Activated CD4-positive, alpha-beta T cell treated with anti-CD3 and anti-CD28 coated beads, Interleukin-2, Interleukin-6, amounts not matched to agents 100 ng/mL and 50 ng/mL, durations not matched to agents 16 hours and 8 hours (primary cell): ENCODE data around the gene STX5.
"Not testable (repeated sequence)": the region's sequence is repeated elsewhere in the genome, so short reads cannot be mapped to it uniquely, and the experiment has no call there.

Experiments used
- DNase-seq: peaks from one replicate; pipeline ENCODE4 v3.0.0-alpha.2; 2020

The STX5 gene

DNA sequence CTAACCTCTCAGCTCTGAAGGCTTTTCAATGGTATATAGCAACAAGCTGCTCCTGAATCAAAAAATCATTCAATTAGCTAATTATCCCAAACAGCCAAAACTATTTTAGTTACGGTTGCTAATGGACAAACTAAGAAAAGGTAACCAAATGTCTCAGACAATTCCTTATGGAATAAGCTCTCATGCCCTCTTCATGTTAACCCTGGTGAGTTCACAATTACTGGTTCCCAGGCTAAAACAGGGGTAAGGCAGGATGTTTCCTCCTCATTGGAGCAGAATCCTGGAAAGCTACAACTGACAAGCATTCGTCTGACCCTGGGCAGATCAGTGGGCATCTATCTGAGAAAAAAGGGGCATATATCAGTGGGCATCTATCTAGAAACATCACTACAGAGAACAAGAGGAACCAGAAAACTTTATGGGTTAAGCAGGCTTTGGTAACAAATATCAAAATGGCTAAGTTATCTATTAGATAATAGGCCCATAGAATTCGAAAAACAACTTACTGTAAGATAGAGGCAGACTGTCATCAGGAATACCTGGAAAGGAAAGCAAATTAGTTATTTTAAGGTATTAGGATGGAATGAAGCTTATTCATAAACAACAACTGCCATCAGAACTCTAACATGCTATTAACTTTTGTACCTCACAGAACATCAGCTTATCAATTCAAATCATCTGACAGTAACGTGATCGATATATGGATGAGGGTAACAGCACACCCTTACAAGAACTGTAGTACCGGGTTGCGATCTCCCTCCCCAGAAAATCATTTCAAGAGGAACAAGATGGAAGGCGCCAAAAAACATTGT is 22.4 kb upstream of the STX5 start:
- peak; percentile 57 for DNase-seq

DNA sequence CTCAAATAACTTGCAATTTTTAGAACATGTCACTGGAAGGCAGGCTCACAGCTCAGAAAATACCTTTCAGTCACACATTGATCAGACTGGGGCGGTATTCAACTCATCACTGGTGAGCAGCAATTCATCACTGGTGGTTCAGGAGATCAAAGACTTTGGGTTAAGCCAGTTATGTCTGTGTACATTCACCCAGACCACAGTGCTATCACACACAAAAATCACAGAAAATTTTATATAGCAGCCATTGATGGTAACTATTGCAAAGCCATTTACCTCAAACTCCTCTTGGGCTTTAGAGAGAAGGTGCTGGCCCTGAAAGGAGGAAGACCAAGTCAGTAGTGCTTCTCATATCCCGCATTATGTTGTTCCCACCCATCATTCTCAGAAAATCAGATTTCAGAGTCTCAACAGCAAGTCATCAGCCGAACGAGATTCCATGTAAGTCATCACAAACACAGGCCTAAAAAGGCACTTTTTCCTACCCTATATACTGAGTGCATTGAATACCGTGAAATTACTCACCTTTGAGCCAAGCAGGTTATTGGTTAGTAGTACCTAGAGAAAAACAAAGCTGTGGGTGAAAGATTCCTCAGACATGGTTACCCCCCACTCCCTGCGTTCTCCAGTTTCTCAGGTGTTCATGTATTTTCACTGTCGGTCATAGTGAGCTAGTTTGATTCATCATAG is 21.6 kb upstream of the STX5 start:
- peak; percentile 47 for DNase-seq

- DNase-seq = no peak
These were observed 20.8 kb upstream of the STX5 start for GRCh38 chr11:62852523-62853188.

- DNase-seq = peak; percentile 33
These were observed 20.1 kb upstream of the STX5 start for GRCh38 chr11:62851807-62852522.

DNA sequence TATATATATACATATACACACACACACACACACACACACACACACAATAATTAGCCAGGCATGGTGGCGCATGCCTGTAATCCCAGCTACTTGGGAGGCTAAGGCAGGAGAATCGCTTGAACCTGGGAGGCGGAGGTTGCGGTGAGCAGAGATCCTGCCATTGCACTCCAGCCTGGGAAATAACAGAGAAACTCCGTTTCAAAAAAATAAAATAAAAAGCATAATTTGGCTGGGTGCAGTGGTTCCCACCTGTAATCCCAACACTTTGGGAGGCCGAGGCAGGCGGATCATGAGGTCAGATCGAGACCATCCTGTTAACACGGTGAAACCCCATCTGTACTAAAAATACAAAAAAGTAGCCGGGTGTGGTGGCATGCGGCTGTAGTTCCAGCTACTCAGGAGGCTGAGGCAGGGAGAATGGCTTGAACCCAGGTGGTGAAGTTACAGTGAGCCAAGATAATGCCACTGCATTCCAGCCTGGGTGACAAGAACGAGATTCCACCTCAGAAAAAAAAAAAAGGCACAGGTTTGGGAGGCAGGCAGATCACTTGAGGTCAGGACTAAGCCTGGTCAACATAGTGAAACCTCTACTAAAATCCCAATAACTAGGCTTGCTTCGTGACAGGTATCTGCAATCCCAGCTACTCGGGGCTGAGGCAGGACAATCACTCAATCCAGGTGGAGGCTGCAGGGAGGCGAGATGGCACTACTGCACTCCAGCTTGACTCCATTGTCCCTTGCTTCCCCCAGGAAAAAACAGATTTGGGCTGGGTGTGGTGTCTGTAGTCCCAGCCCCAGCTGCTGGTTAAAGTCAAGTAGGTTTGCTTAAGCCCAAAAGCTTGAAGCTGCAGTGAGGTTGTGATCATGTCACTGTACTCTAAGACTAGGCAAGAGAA is 19.3 kb upstream of the STX5 start:
- peak; percentile 70 for DNase-seq

DNA sequence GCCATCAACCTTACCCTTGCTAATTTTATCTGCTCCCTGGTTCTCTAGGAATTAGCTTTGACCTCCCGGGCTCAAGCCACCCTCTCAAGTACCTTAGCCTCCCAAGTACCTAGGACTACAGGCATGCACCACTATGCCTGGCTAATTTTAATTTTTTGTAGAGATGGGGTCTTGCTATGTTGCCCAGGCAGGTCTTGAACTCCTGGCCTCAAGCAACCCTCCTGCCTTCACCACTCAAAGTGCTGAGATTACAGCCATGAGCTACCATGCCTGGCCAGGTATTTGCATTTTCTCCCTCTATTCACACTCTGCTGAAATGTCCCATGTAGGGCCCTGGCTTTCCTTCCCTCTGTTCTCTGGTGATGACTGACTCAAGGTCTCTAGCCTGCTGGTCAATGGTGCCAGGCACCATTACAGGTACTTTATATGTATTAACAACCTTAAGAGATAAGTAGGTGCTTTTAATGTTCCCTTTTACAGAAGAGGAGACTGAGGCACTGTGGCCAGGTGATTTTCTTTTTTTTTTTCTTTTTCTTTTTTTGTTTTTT is 16.0 kb upstream of the STX5 start:
- no peak for DNase-seq

- DNase-seq = no peak
These were observed 14.3 kb upstream of the STX5 start for GRCh38 chr11:62846177-62846576.

DNA sequence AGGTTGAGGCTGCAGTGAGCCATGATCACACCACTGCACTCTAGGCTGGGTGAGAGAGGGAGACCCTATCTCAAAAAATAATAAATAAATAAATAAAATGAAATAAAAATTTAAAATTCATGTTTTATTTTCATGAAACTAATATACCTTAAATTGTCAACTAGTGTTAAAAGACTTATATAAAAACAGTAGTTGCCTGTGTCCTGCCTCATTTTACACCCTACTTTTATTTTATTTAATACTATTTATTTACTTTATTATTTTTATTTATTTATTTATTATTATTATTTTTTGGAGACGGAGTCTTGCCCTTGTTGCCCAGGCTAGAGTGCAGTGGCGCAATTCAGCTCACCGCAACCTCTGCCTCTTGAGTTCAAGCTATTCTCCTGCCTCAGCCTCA is 12.3 kb upstream of the STX5 start:
- no peak for DNase-seq

DNA sequence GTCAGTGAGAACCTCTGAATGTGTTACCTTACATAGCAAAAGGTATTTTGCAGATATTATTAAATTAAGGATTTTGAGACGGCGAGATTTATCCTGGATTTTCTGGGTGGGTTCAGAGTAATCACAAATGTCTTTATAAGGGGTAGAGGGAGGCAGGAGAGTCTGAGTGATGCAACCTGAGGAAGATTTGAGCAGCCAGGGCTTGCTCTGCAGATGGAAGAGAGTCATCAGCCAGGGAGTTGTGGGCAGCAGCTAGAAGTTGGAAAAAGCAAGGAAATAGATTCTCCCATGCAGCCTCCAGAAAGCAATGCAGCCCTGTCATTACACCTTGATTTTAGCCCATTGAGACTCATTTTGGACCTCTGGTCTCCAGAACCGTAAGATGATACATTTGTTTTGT is 11.6 kb upstream of the STX5 start:
- DNase-seq = no peak

DNA sequence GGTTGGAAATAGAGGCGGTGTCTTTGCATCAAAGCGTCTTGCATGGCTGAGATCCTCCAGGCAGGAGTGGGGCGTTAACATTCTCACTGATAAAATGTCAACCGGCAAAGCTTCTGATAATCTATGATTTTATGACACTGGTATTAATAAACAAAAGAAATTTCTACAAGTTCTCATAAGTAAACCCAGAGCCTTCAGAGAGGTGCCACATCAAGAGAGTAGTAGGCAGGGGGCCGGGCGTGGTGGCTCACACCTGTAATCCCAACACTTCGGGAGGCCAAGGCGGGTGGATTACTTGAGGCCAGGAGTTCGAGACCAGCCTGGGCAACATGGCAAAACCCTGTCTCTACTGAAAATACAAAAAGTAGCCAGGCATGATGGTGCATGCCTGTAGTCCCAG is 11.0 kb upstream of the STX5 start:
- not testable (repeated sequence) for DNase-seq

DNA sequence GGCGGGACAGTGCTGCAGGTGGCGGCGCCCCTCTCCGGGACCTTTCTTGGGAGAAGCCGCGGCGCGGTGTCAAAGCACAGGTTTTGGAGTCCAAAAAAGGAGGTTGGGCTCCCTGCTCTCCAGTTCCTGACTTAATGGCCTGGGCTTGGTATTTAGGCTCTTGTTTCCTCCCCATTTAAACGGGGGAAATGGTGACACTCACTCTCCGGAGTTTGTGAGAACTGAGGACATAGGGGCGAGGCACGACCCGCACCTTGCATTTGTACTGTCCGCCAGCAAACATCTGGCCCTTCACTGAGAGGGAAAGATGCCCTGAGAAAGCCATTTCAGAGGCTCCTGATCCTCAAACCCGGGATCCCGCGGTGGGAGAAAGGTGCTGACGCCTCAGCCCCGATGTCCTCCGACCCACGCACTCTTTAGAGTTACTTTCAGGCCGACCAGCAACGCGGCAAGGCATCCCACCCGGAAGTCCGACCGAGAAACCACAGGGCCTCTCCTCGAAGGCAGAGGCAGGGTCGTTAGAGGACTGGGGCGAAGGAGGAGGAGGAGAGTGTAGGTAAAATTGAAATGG is 10.4 kb upstream of the STX5 start:
- DNase-seq = peak; percentile 59

GRCh38 chr11:62841361-62842170 is 9.7 kb upstream of the STX5 start:
- peak; percentile 95 for DNase-seq

DNA sequence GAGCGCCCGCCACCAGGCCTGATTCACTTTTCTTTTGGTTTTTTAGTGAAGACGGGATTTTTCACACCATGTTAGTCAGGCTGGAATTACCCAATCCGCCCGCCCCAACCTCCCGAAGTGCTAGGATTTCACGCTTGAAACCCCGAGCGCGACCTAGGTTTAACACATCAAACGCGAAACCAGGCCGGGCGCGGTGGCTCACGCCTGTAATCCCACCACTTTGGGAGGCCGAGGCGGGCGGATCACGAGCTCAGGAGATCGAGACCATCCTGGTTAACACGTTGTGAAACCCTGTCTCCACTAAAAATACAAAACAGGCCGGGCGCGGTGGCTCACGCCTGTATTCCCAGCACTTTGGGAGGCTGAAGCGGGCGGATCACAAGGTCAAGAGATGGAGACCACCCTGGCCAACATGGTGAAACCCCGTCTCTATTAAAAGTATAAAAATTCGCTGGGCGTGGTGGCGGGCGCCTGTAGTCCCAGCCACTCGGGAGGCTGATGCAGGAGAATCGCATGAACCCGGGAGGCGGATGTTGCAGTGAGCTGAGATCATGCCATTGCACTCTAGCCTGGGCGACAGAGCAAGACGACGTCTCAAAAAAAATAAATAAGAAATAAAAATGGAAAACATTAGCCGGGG is 9.0 kb upstream of the STX5 start:
- peak; percentile 86 for DNase-seq

DNA sequence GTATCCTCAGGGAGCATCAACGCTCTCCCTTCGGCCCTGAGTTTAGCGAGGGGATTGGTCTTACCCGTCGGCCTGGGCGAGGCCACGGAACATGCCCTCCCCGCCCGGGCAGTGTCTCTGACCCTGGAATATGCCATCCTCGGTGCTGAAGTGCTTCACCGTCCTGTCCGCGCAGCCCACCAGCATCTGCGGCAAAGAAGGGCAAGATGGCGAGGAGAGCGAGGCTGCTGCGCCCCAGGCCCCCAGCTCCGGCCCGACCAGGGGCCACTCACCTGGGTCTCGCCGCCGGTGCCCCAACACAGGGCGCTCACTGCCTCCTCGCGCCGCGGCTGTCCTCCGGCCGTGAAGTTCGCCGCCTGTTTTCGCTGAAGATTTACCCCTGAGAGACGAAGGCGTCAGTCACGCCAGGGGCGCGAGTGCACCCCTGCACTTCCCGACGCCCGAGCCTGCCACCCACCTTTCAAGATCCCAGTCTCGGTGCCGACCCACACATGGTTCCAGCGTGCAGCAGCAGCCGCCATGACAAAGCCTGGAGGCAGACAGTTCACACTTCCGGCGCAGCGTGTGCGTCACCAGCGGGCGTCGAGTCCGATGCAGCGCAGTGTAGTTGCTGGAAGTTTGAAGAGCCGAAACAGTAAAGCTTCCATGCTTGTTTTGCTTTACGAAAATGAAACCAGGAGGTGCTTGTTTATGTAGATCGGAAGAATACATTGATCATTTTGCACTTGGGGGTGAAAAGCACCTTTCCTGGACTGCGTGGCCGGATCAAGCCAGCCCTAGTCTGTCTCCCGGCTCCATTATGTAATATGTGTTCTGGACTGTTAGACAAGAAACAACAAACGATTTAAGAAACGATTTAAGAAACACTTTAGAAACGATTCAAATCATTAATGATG is 7.4 kb upstream of the STX5 start, which contains the start of gene WDR74:
TSS of gene WDR74 (minus strand) at position 541 of the 896 bp plus-strand sequence. CDS start at position 521, 20 bp downstream.
- peak; percentile 97 for DNase-seq

- DNase-seq = no peak
These were observed 3.5 kb upstream of the STX5 start for GRCh38 chr11:62835336-62835735.

DNA sequence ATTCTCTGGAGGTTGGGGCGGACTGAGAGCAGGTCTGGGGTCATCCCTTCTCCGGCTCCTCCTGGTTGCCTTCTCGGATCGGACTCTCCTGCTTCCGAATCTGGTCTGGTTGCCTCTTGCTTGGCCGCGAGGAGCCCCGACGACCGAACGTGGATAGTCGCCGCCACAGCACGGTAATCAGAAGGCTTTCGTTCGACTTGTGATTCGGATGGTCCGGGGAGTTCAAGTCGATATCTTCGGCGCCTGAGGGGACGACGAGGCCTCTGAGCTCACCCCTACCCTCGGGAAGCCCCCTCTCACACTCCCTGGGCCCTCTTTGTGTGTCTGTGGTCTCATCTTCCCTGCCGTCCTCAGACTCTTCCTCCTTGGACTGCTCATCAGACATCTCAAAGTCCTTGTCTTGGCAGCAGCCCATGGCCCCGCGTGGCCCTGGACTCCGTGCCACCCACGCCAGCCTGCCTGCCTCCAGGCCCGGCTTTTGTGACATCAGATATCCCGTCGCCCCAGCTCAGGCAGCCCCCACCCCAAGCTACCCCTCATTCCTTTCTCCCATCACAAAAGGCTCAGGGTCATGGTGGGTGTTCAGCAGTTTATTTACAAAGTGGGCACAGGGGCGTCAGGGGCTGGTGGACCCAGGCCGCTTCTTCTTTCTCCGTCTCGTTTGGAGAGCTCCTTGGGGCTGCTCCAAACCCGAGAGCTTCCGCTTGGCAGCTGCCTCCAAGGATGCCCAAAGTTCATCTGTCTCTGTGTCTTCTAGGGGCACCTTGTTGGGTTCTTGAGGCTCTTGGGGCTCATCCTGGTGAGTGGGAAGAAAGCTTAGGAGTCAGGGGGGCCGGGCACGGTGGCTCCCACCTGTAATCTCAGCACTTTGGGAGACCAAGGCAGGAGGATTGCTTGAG is 734 bp upstream of the STX5 start, which contains the start of gene TEX54:
TSS of gene TEX54 (minus strand) at position 506 of the 899 bp plus-strand sequence.
- no peak for DNase-seq

DNA sequence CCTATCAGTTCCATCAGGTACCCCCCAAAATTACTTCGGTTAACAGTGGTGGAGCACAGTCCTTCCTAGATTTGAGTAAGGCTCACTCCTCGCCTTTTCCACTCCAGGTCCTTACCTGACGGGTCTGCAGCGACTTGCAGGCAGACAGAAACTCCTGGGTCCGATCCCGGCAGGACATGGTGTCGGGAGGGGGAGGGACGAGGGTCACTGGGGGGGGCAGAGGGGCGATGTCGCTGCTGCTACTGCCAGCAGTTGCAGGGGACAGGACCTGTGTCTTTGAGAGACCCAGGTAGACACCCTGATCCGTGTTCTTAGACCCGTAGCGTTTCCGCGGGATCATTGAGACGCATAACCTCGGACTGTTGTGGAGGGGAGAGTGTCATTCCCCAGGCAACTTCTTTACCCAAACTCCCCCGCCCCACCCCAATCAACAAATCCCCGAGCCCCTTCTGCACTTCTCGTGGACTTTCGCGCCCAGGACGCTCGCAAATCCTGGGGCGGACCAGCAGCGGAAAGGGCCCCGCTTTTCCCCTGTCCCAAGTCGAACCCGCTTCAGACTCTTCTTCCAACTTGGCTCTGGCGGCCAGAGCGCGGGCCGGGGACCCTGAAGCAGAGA is 839 bp downstream of the STX5 start:
- DNase-seq = no peak
